Breast epithelium (tissue), 3 donors: ENCODE measurements around the gene CLK1.

Experiments used
- CTCF ChIP-seq, 3 donors: fragments of 450-650 bp; IDR thresholded peaks; one replicate each; pipeline ENCODE4 v1.5.1; 2016 to 2017; ENCODE audit warnings: antibody characterized with exemption in 3 of 3, mild to moderate bottlenecking in 3 of 3, moderate library complexity in 3 of 3
- POLR2A ChIP-seq: fragments of 450-650 bp; IDR thresholded peaks from one replicate; pipeline ENCODE4 v1.6.1; 2016; ENCODE audit warnings: antibody characterized with exemption, mild to moderate bottlenecking, moderate library complexity

- TF ChIP-seq CTCF (IDR thresholded peaks at IDR 0.05) (no peak), POLR2A (no peak)
Measured at GRCh38 chr2:200820573-200821234, 43.8 kb downstream of the CLK1 start.
